IPS-NIHi7 (cell line): ENCODE data around the gene ZBTB38.

Experiments
- DNase-seq: peaks from one replicate; pipeline ENCODE4 v3.0.0; 2012; ENCODE audit warnings: mixed read lengths; ENCODE audit errors: extremely low spot score

ZBTB38 gene

DNA sequence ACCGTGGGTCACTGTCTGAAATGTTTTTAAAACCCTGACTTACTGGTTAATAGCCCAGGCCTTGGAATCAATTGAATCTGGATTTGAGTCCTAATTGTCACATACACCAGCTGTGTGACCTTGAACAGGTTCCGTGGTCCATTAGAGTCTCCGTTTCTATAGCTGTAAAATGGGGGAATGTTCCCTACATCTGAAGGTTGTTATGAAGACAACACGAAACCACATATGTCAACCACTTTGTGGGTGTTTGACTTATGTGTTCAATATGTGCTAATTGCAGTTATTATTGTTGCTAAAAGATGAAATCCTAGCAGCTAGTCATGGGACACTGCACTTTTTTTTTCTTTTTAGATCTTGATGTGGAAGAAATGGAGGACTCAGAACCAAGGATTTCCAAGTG, 35.3 kb downstream of the ZBTB38 start:
- DNase-seq = no peak

DNA sequence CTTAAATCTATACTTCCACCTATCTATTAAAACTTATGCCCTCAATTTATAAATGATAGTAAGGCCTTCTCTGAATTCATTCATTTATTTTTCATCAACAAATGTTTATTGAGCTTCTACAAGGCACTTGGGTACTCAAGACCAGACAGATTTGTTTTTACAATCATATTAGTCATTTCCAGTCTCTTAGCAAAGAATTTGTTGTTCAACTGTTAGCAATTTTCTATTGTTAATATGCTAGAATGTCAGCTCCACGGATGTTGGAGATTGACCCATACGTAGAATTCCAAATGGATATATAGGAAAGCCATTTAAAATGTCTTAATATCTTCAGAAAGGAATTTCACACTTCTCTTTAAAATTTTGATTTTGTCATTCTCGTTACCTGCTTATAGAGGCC, 36.7 kb downstream of the ZBTB38 start:
- DNase-seq = no peak

- no peak for DNase-seq
Measured at GRCh38 chr3:141405591-141405990, 37.3 kb downstream of the ZBTB38 start.

DNA sequence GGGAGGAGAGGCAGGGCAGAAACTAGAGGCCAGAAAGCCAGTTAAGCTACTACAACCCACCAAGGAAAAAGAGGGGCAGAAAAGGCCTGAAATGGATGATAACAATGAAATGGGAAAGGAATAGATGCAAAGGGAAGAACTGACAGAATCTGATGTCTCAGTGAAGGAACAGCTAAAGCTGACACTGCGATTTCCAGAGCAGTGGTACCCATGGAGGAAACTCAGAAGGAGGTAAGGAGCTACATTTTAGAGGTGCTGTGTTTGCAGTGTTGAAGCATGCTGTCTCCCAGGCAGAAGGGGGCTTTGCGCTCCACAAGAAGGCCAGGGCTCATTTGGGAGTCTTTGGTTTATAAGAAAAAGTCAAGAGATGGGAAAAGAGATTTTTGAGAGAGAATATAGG, 38.0 kb downstream of the ZBTB38 start:
- no peak for DNase-seq

DNA sequence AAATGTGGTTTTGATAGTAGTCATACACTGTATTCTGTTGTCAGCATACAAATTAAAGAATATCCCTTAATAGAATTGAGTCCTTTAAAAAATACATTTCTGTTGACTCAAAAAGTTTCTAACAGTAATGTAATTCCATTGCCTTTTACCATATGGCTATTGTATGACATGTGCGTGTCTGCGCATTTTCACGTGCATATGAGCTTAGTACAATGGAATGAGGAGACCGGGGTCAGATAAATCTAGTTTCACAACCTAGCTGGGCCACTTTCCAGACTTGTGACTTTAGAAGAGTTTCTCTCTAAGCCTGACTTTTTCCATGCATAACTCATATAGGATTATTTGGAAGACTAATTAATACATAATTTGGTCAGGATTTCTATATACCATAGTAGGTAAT, 38.7 kb downstream of the ZBTB38 start:
- DNase-seq = no peak

GRCh38 chr3:141407825-141408224, 39.5 kb downstream of the ZBTB38 start:
- no peak for DNase-seq

DNA sequence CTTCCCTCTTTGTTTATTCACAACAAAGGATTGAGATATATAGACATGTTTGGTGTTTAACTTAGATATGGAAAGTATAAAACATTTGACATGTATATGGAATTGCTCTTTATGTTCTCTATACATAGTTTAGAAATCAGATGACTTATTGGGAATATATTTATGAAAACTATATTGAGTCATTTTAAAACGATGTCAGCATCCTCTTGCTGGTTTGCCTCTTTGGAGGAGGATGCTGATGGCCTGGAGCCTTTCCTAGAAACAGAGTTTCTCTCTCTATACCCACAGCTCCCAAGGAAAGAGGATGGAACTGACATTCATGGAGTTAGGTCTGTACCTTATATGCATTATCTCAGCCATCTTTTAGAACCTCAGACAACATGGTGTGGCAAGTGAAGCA, 40.3 kb downstream of the ZBTB38 start:
- no peak for DNase-seq

DNA sequence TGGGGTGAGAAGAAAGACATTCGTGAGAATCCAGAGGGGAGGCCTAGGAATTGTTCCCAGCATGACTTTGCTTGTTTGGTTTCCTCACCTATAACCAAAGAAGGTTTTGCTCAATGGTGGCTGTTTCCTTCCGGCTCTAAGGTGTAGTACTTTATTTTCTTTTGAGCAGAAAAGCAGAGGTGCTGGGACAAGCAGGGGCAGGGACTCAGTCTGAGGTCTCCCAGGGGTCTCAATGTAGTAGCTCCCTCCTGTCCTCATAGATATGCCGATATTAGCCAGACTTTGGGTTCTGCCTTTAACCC, 41.6 kb downstream of the ZBTB38 start:
- no peak for DNase-seq

GRCh38 chr3:141410408-141410807, 42.1 kb downstream of the ZBTB38 start:
- no peak for DNase-seq

DNA sequence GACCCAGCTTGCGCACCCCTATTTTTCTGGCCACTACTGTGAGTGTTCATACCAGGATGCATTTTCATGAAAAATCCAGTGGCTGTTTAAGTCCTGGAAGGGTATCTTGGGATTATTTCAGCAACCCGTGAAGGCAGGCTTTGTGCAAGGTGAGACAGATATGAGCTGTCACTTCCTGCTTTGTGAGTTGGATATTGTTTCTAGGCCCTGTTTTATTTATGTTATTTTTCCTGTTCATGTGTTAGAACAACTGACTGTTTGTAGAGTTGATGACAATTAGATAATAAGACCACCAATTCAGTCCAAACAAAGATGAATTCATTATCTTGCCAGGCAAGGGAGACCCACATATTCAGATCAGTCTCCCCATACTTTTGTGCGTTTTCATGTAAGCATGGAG, 42.5 kb downstream of the ZBTB38 start:
- DNase-seq = no peak

DNA sequence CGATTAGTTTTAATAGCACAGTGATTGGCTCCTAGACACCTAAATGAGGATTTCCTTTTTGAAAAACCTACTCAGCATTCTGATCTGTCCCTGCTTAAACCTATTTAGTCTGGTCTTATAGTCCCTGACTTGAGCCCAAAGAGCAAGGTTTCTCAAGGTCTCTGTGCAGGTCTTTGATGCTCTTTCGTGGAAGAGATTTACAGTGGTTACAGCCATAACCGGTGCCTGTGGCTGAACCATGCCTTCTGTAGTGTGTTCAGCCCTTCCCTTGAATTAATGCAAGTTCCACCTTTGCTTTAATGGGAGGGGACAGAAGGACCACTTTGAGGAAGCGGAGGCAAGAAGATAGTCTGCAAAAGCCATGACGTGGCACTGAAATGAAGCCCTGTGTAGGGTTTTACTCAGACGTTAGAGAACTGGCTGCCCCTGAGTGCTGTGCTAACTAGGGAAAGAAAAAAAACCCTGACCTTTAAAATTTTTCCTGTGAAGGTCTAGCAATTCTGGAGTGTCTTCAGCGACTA, 43.0 kb downstream of the ZBTB38 start:
- DNase-seq = no peak

DNA sequence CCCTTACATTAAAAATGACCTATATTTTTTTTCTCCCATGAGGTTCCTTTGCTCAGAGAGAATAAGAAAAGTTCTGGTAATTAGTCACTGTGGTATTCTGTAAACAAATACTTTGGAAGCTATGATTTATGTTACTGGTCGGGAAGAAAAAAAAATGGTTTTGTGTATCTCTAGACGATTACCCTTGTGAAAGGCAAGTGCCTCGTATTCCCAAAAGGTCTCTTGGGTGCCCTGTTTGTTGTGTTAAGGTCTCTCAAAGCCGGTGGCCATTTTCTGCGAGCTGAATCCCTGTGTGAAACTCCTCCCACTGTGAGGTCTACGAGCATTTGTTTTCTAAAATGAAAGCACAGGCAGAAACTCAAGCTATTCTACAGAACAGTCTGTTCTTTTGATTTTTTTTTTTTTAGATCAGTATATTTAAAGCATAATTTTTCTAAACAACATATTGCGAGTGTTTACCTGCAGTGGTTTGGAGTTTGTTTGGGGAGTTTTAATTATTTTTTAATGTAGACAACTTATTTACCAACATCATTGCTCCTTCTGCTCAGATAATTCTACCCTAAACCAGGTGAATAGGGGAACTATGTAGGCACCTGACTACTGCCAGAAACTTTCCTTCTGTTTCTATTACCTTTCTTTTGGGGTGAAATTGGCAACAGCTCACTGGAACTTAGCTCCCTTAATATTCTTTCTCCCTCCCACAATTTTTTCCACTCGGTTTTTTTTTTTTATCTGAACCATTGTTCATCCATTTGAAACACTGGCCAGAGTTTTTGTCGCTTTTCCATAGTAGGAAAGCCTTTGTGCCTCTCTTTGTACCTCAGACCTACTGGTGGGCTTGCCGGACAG, 44.0 kb downstream of the ZBTB38 start:
- DNase-seq = peak; percentile 40

DNA sequence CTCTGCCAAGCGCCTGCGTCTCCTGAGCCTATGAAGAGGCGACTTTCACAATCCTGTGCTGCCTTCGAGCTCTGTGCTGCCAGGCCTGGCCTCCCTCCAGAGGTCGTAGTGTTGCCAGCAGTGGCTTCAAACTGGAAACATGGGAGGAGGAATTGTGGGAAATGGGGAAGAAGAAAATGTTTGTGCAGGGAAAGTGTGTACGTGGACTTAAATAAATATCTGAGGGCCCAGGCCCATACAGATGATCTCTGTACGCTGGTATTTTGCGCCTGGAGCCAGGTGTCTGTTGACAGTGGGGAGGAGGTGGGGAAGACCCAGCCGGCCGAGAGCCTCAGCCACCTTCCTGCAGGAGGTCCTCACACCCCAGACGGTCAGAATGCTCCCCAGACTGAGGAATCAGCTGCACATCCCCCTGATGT, 44.6 kb downstream of the ZBTB38 start:
- no peak for DNase-seq

DNA sequence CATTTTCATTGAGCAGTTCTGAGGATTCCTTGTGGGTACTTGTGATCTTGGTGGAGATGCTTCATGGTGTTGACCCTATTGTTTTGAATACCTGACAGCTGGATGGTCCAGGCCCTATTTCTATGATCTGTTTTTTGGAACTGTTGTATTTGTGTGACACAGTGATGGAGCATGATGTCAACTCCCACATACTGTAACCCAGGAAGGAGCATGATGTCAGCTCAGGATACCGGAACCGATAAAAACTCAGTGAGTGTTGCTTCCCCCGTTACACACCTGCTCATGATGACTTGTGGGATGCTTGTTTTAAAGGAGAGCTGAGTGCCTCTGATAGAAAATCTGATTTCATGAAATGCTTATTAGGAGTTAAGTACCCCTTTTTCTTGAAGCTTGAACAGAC, 45.1 kb downstream of the ZBTB38 start:
- DNase-seq = no peak

DNA sequence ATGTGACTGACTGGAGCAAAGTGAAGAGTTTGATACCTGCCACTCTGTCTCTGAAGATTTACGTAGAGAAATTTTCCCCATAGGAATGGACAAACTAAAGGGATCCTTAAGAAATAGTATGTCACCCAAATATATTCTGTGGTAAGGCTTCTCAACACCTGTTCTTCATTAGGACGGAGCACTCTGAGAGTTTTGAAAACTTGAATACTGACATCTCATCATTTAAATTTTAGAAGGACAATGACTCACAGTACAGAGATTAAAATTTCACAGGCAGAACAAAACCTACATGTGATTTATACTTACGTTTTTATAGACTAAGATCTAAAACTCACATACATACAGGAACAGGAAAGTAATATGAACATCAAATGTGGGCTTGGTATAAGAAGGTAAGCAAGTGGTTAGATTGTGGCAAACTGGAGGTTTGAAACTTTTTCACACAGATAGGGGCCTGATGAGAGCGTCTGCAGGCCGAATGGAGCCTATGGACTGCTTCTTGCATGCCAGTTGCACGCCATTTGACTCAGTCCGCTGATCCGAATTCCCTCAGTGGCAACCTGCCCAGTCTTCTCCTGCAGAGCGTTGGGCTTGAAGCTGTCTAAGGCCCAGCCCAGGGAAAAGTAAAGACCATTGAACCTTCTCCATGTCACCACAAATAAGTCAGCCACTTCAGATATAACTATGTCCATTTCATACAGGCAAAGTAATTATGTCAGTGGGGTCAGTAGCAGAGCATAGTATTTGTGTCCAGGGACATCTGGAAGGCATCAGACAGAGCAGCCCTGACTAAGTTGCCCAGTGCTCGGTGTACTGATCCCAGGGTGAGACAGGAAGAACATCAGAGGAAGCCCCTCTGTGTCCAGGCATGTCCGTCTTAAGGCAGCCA, 45.7 kb downstream of the ZBTB38 start:
- DNase-seq = no peak

GRCh38 chr3:141414800-141415462, 46.6 kb downstream of the ZBTB38 start:
- no peak for DNase-seq

- no peak for DNase-seq
Measured at GRCh38 chr3:141415953-141416352, 47.6 kb downstream of the ZBTB38 start.
